WTC11 (cell line): ENCODE data around the gene PSORS1C1.
"Not testable (repeated sequence)": the region's sequence is repeated elsewhere in the genome, so short reads cannot be mapped to it uniquely, and the experiment has no call there.

Source experiments
- CREB1 ChIP-seq: sonication (generic); formaldehyde crosslinking; IDR thresholded peaks from 2 replicates; pipeline ENCODE4 v1.8.0; 2023; ENCODE audit warnings: mild to moderate bottlenecking, missing genetic modification reagents
- CTCF ChIP-seq: fragments of 200-600 bp; IDR thresholded peaks from 2 replicates; pipeline ENCODE4 v1.8.0; 2022; ENCODE audit warnings: antibody characterized with exemption
- EMX1 ChIP-seq: fragments of 250-450 bp; sonication (Bioruptor Pico); IDR thresholded peaks from 2 replicates; pipeline ENCODE4 v1.8.0; 2021; ENCODE audit warnings: mild to moderate bottlenecking
- JUN ChIP-seq: sonication (generic); formaldehyde crosslinking; IDR thresholded peaks from 2 replicates; pipeline ENCODE4 v1.8.0; 2023; ENCODE audit warnings: mild to moderate bottlenecking, missing genetic modification reagents
- KAT7 ChIP-seq: sonication (generic); formaldehyde crosslinking; IDR thresholded peaks from 2 replicates; pipeline ENCODE4 v1.8.1; 2023; ENCODE audit warnings: missing genetic modification reagents, mild to moderate bottlenecking, borderline replicate concordance
- SOX15 ChIP-seq: fragments of 250-450 bp; sonication (Bioruptor Pico); IDR thresholded peaks from 2 replicates; pipeline ENCODE4 v1.9.0; 2021; ENCODE audit warnings: mild to moderate bottlenecking
- SP1 ChIP-seq: sonication (generic); formaldehyde crosslinking; conservative IDR thresholded peaks from 2 replicates; pipeline ENCODE4 v1.8.1; 2022; ENCODE audit warnings: missing genetic modification reagents
- ZBTB21 ChIP-seq: sonication (generic); formaldehyde crosslinking; IDR thresholded peaks from 2 replicates; pipeline ENCODE4 v1.8.1; 2023; ENCODE audit warnings: mild to moderate bottlenecking, missing genetic modification reagents, borderline replicate concordance
- ZNF263 ChIP-seq: sonication (generic); formaldehyde crosslinking; IDR thresholded peaks from 2 replicates; pipeline ENCODE4 v1.8.1; 2022; ENCODE audit warnings: low read depth, mild to moderate bottlenecking, moderate library complexity, missing genetic modification reagents
- ZNF396 ChIP-seq: fragments of 250-450 bp; sonication (Bioruptor Pico); IDR thresholded peaks from 2 replicates; pipeline ENCODE4 v1.8.0; 2021; ENCODE audit warnings: mild to moderate bottlenecking, moderate library complexity, borderline replicate concordance
- TF ChIP-seq, protein P1 (sequence below): sonication (generic); formaldehyde crosslinking; IDR thresholded peaks from 2 replicates; pipeline ENCODE4 v1.8.0; 2022; ENCODE audit warnings: mild to moderate bottlenecking, missing genetic modification reagents
- TF ChIP-seq, protein P2 (sequence below): sonication (generic); formaldehyde crosslinking; IDR thresholded peaks from 2 replicates; pipeline ENCODE4 v1.8.1; 2022; ENCODE audit warnings: low read depth, mild to moderate bottlenecking, moderate library complexity, missing genetic modification reagents, borderline replicate concordance

- TF ChIP-seq ZNF263 (CRISPR knock-in tag); SOX15 (CRISPR knock-in tag); KAT7 (CRISPR knock-in tag); CTCF; SP1; ZBTB21 (CRISPR knock-in tag); EMX1 (CRISPR knock-in tag); CREB1 (CRISPR knock-in tag); JUN (CRISPR knock-in tag); ZNF396: not testable (repeated sequence)
- TF ChIP-seq, protein P1, sequence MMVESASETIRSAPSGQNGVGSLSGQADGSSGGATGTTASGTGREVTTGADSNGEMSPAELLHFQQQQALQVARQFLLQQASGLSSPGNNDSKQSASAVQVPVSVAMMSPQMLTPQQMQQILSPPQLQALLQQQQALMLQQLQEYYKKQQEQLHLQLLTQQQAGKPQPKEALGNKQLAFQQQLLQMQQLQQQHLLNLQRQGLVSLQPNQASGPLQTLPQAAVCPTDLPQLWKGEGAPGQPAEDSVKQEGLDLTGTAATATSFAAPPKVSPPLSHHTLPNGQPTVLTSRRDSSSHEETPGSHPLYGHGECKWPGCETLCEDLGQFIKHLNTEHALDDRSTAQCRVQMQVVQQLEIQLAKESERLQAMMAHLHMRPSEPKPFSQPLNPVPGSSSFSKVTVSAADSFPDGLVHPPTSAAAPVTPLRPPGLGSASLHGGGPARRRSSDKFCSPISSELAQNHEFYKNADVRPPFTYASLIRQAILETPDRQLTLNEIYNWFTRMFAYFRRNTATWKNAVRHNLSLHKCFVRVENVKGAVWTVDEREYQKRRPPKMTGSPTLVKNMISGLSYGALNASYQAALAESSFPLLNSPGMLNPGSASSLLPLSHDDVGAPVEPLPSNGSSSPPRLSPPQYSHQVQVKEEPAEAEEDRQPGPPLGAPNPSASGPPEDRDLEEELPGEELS, result not testable (repeated sequence)
- TF ChIP-seq, protein P2, sequence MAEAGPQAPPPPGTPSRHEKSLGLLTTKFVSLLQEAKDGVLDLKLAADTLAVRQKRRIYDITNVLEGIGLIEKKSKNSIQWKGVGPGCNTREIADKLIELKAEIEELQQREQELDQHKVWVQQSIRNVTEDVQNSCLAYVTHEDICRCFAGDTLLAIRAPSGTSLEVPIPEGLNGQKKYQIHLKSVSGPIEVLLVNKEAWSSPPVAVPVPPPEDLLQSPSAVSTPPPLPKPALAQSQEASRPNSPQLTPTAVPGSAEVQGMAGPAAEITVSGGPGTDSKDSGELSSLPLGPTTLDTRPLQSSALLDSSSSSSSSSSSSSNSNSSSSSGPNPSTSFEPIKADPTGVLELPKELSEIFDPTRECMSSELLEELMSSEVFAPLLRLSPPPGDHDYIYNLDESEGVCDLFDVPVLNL, result not testable (repeated sequence)
Measured at GRCh38 chr6:31165064-31165832, 50.6 kb downstream of the PSORS1C1 start.
